GM12872 (cell line): ENCODE results near the gene GINS3.

Source experiments
- TF ChIP-seq, protein P1 (sequence below): IDR thresholded peaks from 3 replicates; pipeline ENCODE4 v1.5.1; 2011; ENCODE audit warnings: low read depth, mild to moderate bottlenecking, low read length, moderate library complexity; ENCODE audit not compliant: insufficient read depth

Gene GINS3

GRCh38 chr16:58449768-58450167 is 57.5 kb downstream of the GINS3 start:
- TF ChIP-seq, protein P1, sequence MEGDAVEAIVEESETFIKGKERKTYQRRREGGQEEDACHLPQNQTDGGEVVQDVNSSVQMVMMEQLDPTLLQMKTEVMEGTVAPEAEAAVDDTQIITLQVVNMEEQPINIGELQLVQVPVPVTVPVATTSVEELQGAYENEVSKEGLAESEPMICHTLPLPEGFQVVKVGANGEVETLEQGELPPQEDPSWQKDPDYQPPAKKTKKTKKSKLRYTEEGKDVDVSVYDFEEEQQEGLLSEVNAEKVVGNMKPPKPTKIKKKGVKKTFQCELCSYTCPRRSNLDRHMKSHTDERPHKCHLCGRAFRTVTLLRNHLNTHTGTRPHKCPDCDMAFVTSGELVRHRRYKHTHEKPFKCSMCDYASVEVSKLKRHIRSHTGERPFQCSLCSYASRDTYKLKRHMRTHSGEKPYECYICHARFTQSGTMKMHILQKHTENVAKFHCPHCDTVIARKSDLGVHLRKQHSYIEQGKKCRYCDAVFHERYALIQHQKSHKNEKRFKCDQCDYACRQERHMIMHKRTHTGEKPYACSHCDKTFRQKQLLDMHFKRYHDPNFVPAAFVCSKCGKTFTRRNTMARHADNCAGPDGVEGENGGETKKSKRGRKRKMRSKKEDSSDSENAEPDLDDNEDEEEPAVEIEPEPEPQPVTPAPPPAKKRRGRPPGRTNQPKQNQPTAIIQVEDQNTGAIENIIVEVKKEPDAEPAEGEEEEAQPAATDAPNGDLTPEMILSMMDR, result no peak

GRCh38 chr16:58450590-58450989 is 58.3 kb downstream of the GINS3 start:
- TF ChIP-seq, protein P1, result no peak

- TF ChIP-seq, protein P1, result no peak
Observed at GRCh38 chr16:58451265-58451689, 59.0 kb downstream of the GINS3 start.

DNA sequence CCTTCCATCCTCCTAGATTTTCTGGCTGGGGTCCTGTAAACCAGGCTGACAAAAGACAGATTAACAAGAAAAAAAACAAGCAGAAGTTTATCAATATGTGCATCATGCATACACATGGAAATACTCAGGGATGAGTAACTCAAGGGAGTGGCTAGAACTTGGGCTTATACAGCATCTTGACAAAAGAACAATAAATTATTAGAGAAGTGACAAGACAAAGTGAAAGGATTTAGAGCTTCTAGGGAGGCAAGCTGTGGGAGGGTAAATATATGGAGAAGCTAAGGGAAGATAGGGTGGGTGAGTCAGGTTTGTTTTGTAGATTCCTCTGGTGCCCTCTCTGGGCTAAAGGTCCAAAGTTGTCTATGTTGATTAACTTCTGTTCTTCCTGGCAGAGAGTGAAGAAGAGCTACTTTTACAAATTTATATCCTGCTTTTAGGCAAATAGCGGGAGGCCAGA is 59.7 kb downstream of the GINS3 start:
- TF ChIP-seq, protein P1, result no peak

- TF ChIP-seq, protein P1, result no peak
Observed at GRCh38 chr16:58452640-58453039, 60.4 kb downstream of the GINS3 start.

DNA sequence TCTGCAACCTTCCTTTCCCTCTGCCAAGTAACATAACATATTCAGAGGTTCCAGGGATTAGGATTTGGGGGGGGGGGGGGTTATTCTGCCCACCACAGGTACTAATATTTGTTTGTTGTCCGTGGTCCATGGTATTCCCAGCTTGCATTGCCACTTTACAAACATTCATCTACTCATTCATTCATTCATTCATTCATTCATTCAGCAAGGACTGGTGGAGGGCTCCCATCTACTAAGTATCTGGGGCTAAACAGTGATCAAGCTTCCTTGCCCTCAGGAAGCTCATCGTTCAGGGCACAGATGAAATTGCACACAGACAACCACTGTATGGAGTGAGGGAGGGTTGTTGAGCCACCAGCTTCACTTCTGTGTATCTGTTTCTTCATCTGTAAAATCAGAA is 61.9 kb downstream of the GINS3 start:
- TF ChIP-seq, protein P1, result no peak

DNA sequence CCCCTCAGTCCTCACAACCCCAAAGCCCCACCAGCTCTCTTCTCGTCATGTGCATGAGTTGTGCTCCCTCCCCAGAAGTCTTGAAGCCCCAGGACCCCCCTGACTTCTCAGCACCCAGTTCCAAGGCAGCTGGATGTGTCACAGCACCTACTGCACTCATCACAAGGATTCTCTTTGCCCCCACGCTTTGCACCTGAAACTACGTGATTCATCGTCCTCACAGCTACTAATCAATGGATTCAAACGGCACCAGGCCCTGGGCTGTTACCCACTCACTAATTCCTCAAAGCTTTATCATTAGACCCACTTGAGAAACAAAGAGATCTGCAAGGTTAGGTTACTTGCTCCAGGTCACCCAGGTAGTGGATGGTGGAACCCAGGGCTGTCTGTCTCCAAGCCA is 62.6 kb downstream of the GINS3 start:
- TF ChIP-seq, protein P1, result no peak
